HG03354 (cell line): ENCODE results near the gene PRR15L.

Source experiments
- ATAC-seq: cut with Tn5 transposase; IDR thresholded peaks from one replicate; pipeline ENCODE4 v1.9.1; 2021; ENCODE audit warnings: mild to moderate bottlenecking; ENCODE audit not compliant: unreplicated experiment, poor library complexity, severe bottlenecking

The PRR15L gene

DNA sequence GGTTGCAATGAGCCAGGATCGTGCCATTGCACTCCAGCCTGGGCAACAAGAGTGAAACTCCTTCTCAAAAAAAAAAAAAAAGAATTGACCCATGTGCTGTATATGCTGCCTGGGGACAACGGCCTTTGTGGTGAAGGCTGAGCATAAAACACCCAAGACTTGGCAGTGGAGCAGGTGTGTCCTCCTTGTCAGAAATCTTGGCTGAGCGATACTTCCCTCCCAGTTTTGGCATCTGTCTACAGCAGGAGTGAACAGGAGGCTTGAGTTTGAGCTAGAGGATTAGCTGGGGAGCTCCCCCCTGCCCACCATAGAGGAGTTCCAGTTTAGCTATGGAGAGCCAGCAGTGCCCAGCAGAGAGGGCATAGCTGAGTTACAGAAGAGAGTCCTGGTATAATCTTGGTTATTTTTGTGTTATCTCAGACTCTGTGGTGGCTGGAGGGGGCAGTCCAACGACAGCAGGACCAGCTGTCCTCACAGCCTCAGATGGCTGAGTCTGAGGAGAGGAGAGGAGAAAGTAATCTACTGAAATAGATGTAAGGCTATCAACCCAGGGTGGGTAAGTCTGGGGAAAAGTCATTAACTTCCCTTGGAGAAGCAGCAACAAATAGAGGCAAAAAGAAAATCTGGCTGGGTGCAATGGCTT, 43.3 kb downstream of the PRR15L start:
- ATAC-seq = no peak

DNA sequence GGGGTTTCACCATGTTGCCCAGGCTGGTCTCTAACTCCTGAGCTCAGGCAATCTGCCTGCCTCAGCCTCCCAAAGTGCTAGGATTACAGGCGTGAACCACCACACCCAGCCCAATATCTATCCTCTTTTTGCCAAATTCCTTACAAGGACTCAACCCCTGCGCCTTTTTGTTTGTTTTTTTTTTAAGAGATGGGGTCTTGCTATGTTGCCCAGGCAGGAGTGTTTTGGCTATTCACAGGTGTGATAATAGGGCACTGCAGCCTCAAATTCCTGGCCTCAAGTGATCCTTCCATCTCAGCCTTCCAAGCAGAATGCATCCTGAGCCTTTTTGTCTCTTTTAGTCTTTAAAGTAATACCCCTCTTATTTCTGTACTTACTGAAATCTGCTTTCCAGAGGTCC, 44.6 kb downstream of the PRR15L start:
- no peak for ATAC-seq

DNA sequence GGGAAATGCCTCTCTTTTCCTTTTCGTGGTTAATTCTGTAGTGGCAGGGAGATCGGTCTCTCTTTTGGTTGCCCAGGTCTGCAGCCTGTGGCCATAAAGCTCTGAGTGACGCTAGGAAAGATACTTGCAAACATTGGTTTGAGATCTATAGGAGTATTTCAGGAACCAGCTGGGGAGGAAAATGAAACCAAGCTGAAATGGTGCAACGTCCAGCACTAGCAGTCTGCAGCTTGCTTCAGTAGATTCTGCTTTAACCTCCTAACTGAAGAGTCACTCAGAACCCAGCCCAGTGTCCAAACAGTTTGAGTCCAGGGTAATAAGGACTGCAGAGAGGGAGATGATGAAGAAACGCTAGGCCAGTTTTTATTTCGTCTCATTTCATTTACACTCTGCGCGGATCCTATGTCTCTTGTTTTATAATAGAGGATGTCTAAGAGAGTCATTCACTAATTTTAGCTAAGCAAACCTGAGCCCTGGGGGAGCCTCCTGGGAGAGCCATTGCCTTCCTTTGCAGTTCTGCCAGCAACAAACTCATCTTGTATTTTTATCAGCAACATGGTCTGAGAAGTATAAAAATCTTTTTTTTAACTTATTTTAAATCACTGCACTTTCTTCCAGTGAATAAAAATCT, 49.6 kb downstream of the PRR15L start:
- ATAC-seq = no peak

DNA sequence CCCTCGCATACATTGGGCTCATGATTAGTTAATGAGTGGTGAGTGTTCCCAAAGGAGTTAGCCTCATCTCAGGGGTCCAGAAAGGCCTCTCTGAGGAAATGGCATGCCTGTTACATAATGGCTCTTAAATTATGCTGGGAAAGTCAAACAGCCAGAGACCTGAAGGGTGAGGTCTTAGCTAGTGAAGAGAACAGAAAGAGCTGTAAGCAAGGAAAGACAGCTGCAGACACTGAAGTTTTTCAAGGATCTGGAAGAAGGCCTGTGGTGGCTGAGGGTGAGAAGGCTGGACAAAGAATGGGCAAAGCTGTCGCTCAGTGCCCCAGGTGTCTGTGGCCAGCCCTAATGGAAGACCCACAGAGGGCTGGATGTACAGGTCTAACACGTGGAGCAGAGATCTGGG, 51.2 kb downstream of the PRR15L start:
- no peak for ATAC-seq

DNA sequence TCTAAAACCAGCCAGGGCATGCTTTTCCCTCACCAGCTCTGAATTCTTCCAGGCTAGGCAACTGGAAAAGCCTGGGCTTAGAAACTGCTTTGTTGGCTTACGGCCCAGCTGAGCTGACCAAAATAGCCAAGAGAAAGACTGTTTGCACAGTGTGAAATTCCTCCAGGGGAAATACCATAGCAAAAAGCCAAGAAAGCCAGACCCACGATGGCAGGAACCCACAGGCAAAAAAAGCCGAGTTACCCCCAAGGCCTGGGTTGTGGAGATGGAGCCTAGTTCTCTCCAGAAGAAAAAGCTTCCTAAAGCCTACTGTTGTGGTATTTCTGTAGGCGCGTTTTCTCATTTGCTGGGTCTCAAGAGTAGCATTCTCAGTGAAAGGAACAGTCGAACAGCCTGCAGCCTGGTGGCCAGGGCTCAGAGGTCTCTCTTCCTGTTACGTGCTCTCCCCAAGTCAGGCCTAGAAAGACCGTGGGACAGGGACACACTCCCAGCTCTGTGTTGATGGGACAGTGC, 52.4 kb downstream of the PRR15L start:
- no peak for ATAC-seq

DNA sequence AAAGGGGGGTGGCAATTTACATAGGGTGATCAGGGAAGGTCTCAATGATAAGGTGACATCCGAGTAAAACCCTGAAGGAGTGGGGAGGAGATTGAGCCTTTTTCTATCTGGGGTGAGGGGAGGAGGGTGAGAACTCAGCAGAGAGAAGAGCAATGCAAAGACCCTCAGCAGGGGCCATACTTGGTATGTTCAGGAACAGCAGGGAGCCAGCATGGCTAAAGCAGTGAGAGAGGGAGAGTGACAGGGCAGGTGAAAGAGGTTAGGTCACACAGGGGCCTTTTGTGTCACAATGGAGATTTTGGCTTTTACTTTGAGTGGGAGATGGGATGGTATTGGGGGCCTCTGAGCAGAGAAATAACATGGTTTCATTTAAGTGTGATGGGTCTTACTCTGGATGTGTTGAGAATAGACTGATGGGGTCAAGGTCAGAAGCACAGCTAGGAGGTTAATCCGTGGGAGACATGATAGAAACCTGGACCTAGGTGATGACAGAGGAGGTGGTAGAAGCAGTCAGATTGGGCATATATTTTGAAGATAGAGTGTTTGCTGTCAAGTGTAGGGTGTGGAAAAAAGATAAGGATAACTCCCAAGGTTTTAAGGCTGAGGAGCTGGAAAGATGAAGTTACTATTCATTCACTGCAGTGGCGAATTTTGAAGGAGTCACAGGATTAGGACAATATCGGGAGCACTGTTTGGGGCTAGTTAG, 55.5 kb downstream of the PRR15L start:
- ATAC-seq = no peak
